GM18505 (cell line): ENCODE measurements around the gene TSPAN5.

Experiments used
- ATAC-seq: cut with Tn5 transposase; IDR thresholded peaks from one replicate; pipeline ENCODE4 v1.9.1; 2021; ENCODE audit not compliant: unreplicated experiment
- POLR2A ChIP-seq: IDR thresholded peaks from 4 replicates; pipeline ENCODE4 v1.6.1; 2011; ENCODE audit warnings: borderline replicate concordance; ENCODE audit not compliant: insufficient read depth, insufficient read length; ENCODE audit errors: extremely low read depth

TSPAN5 gene

GRCh38 chr4:98685225-98686042 lies 27.0 kb upstream of the TSPAN5 start:
- ATAC-seq = no peak
- TF ChIP-seq POLR2A = no peak

DNA sequence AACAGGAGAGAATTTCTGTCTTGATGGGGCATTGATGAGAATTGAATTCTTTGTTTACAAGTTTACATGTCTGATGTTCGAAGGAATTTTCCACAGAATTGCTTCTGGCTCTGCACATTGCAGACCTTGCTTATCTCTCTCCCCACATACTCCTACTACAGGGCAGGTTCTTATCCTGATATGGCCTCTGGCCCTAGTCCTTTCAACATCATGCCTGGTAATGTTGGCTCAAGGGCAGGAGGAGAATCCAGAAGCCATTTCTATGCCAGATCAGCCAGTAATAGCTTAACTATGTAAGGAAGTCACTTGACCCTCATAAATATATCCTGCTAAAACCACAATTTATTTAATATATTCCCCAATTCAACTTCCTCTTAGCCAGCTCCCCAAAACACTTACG lies 24.3 kb upstream of the TSPAN5 start:
- no peak for ATAC-seq
- no peak for TF ChIP-seq POLR2A

GRCh38 chr4:98680806-98681205 lies 22.4 kb upstream of the TSPAN5 start:
- no peak for TF ChIP-seq POLR2A
- ATAC-seq = no peak

GRCh38 chr4:98679738-98680137 lies 21.3 kb upstream of the TSPAN5 start:
- no peak for ATAC-seq
- TF ChIP-seq POLR2A = no peak

- TF ChIP-seq POLR2A = no peak
- no peak for ATAC-seq
Measured at GRCh38 chr4:98677799-98678198, 19.4 kb upstream of the TSPAN5 start.

- no peak for ATAC-seq
- no peak for TF ChIP-seq POLR2A
Measured at GRCh38 chr4:98674404-98675173, 16.2 kb upstream of the TSPAN5 start.

GRCh38 chr4:98673978-98674377 lies 15.6 kb upstream of the TSPAN5 start:
- ATAC-seq = no peak
- TF ChIP-seq POLR2A = no peak

- no peak for ATAC-seq
- TF ChIP-seq POLR2A = no peak
Measured at GRCh38 chr4:98673288-98673644, 14.9 kb upstream of the TSPAN5 start.

DNA sequence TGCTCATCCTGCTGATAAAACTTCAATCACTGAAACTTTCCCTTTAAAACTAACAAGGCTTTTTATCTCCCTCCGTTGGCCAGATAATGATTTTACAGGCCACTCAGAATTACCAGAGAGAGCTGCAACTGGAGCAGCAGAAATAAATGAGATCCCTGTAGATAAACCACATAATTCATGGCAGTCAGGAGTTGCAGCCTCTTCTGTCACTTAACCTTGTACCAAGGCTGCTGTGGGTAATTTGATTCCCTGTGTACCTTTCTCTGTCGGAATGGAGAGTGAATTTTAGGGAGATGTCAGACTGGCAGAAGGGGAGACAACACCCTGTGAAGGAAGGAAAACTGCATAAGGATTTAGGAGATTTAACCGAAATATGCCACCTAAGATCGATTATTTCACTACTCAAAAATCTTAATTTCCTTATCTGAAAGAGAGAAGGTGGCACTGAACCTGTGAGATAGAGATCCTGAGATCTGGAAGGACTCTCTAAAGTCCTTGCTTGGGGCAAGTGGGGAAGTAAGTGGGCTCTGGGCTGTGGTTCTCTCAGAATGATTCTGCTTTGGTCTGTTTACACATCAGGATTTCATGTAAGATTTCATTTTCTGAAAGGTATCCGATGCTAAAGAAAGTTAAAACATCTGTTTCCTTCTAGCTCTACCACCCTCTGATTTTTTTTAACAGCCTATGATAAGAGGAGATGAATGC lies 14.3 kb upstream of the TSPAN5 start:
- no peak for TF ChIP-seq POLR2A
- ATAC-seq = no peak

DNA sequence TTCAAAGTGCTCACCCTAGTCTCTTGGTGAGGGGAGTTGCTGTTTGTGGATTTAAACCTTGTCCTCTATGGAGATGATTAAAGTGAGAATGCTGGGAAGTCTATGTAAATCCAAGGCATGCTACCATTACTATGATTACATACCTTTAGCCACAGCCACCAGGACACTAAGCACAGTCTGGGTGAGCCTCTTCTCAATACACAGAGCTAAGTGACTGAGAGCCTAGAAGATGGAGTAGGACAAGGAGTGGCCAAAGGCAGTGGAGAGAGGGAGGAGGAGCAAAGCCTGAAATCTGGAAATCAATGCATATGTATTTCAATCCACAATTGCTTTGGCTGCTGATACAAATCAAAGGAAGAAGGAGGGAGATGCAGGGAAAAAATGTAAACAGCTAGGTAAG lies 12.7 kb upstream of the TSPAN5 start:
- no peak for ATAC-seq
- TF ChIP-seq POLR2A = no peak

- no peak for ATAC-seq
Measured at GRCh38 chr4:98670186-98670585, 11.8 kb upstream of the TSPAN5 start.

DNA sequence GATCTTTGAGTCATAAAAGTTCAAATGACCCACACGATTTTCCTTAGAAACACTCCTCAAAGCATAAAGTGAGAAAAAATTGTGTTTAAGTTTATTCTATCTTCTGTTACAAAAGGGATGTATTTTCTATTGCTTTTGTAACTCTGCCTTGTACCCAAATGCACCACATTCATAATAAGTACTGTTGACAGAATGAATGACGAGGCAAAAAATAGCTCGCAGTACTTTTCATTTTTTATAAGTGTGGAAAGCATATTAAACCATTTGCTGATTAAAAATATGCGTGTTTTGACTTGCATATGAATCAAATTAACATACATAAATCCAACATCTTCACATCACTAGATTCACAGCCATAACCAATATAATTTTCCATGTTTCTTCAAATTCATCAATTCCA lies 11.2 kb upstream of the TSPAN5 start:
- no peak for TF ChIP-seq POLR2A
- no peak for ATAC-seq

More at GRCh38 chr4:98670186-98670585, 11.8 kb upstream of the TSPAN5 start:
- no peak for TF ChIP-seq POLR2A

DNA sequence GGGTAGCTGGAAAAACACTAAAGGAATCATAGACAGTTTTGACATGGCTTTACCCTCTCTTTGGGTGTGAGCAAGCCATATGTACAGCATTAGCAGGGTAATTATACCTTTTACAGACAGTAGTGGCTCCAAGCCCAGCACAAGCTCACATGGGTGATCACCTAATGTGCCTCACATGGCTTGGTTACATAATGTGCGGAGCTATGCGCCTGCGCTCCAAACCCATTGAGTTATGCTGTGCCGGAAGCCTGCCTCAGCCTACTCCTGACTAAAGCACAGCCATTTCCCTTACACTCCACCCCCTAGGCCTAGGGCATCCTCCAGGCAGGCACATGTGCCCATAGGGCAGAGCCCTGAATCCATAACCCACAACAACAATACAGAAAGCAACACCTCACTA lies 6.5 kb upstream of the TSPAN5 start:
- TF ChIP-seq POLR2A = no peak
- ATAC-seq = no peak
